Body of pancreas (tissue), 4 donors: ENCODE measurements around the gene SNAP25. TPM values are rescaled to one million over a fixed set of nuclear protein-coding genes. Genes with fewer than 3 reads are reported as not detected.
A peak's percentile ranks its signal among the peaks of the same experiment; 100 is the strongest.

ENCODE experiments used
- ATAC-seq: fragments of 150-250 bp; one replicate; pipeline ENCODE4 v1.9.1; 2016
- DNase-seq, 4 donors: peaks; one replicate each; pipeline ENCODE4 v3.0.0-alpha.2; 2019
- H3K27ac ChIP-seq, 4 donors: fragments of 200-600 bp; sonication (generic); 1 replicate in 3 of 4; 2 replicates in 1 of 4; pipeline versions ENCODE4 v1.5.1 to v1.6.1; 2016 to 2019; ENCODE audit warnings: mild to moderate bottlenecking in 1 of 4, mixed read lengths in 1 of 4, moderate library complexity in 1 of 4
- H3K27me3 ChIP-seq, 2 donors: fragments of 200-600 bp; sonication (generic); one replicate each; pipeline ENCODE4 v1.6.0; 2016; ENCODE audit warnings: mild to moderate bottlenecking in 1 of 2
- H3K36me3 ChIP-seq, 2 donors: fragments of 200-600 bp; sonication (generic); replicated peaks in 1 of 2; 2 replicates each; pipeline ENCODE4 v1.5.1; 2016; ENCODE audit warnings: low read depth in 2 of 2; ENCODE audit not compliant: insufficient read depth in 1 of 2
- H3K4me1 ChIP-seq: fragments of 200-600 bp; sonication (generic); one replicate; pipeline ENCODE4 v1.6.0; 2016
- H3K4me3 ChIP-seq, 2 donors: fragments of 200-600 bp; sonication (generic); 1 replicate in 1 of 2; 2 replicates in 1 of 2; pipeline ENCODE4 v1.5.1; 2016 to 2019
- H3K9me3 ChIP-seq, 3 donors: fragments of 200-600 bp; sonication (generic); 1 replicate in 2 of 3; 2 replicates in 1 of 3; pipeline ENCODE4 v1.5.1; 2016
- CTCF ChIP-seq, 7 experiments: fragments of 450-650 bp in 4 of 7; fragments of 200-600 bp in 3 of 7; sonication (generic) in 3 of 7; IDR thresholded peaks; one replicate each; pipeline ENCODE4 v1.5.1; 2016 to 2019; ENCODE audit warnings: antibody characterized with exemption in 7 of 7
- POLR2A ChIP-seq, 3 donors: fragments of 450-650 bp; IDR thresholded peaks; one replicate each; pipeline ENCODE4 v1.6.1; 2016; ENCODE audit warnings: antibody characterized with exemption in 3 of 3, mild to moderate bottlenecking in 2 of 3
- WGBS, 2 donors: methylation state at CpG; one replicate each; pipeline ENCODE4 v1.1.5; 2017; 5-methylcytosine and 5-hydroxymethylcytosine counted together
- intact Hi-C: fragments of 100-400 bp; cut with DNase I; formaldehyde crosslinking; loops from one replicate; pipeline ENCODE4 v1.15.1; 2023
- total RNA-seq, 2 donors: library from RNA; depleted of rRNA; stranded (reverse); fragments of >200 nt; gene quantifications; one replicate each; pipeline ENCODE4 v1.1.0, GENCODE V29; 2016

The SNAP25 gene
- total RNA-seq, 2 donors from 2014 or later: 3.4 to 10.9 TPM

GRCh38 chr20:10263385-10264165, 44.9 kb downstream of the SNAP25 start:
- DNase-seq (peak in 1 of 4 donors; percentile 3), ATAC-seq (no peak)
- H3K4me1 ChIP-seq: peaks cover 3% of the 10 kb centered on the region
- no peaks in the 10 kb centered on the region for H3K9me3 ChIP-seq
- 43% methylated on average over 7 of the region's 7 CpGs for WGBS, 2 donors
- TF ChIP-seq CTCF (IDR thresholded peaks at IDR 0.05): no peak
- no peak for TF ChIP-seq POLR2A (IDR thresholded peaks at IDR 0.05)
- no peaks in the 10 kb centered on the region for H3K36me3 ChIP-seq
- intact Hi-C loops: no loop called here
- no peak overlapping the region for H3K27ac ChIP-seq
- no peaks in the 10 kb centered on the region for H3K27me3 ChIP-seq
- H3K4me3 ChIP-seq: no peak overlapping the region

GRCh38 chr20:10264166-10264558, 45.5 kb downstream of the SNAP25 start:
- TF ChIP-seq POLR2A (IDR thresholded peaks at IDR 0.05): no peak
- DNase-seq (no peak), ATAC-seq (no peak)
- Histone ChIP-seq H3K4me1 (peaks cover 3% of the 10 kb centered on the region), H3K4me3 (no peak overlapping the region), H3K36me3 (no peaks in the 10 kb centered on the region), H3K27me3 (no peaks in the 10 kb centered on the region), H3K27ac (no peak overlapping the region), H3K9me3 (no peaks in the 10 kb centered on the region)
- 50 to 53% methylated on average over 2 of the region's 2 CpGs for WGBS, 2 donors
- intact Hi-C loops: no loop called here

GRCh38 chr20:10268636-10269035, 50.0 kb downstream of the SNAP25 start:
- TF ChIP-seq POLR2A (IDR thresholded peaks at IDR 0.05): no peak
- TF ChIP-seq CTCF (IDR thresholded peaks at IDR 0.05): no peak
- Histone ChIP-seq H3K36me3 (no peaks in the 10 kb centered on the region), H3K4me1 (peaks cover 3% of the 10 kb centered on the region), H3K27me3 (no peaks in the 10 kb centered on the region), H3K4me3 (no peak overlapping the region), H3K27ac (no peak overlapping the region), H3K9me3 (no peaks in the 10 kb centered on the region)
- intact Hi-C loops: no loop called here
- DNase-seq: no peak
- 77 to 84% methylated on average over 3 of the region's 3 CpGs for WGBS, 2 donors
- no peak for ATAC-seq

- Histone ChIP-seq H3K4me1 (no peaks in the 10 kb centered on the region), H3K9me3 (no peaks in the 10 kb centered on the region), H3K36me3 (no peaks in the 10 kb centered on the region), H3K27me3 (no peaks in the 10 kb centered on the region), H3K27ac (no peak overlapping the region), H3K4me3 (no peak overlapping the region)
- intact Hi-C loops: no loop called here
- DNase-seq: no peak
- TF ChIP-seq CTCF (IDR thresholded peaks at IDR 0.05) (no peak), POLR2A (IDR thresholded peaks at IDR 0.05) (no peak)
- no peak for ATAC-seq
These were observed 52.0 kb downstream of the SNAP25 start for GRCh38 chr20:10270630-10271029.

GRCh38 chr20:10271494-10272219, 53.0 kb downstream of the SNAP25 start:
- no peaks in the 10 kb centered on the region for H3K27me3 ChIP-seq
- no peak overlapping the region for H3K27ac ChIP-seq
- WGBS, 2 donors: 75 to 76% methylated on average over 10 of the region's 10 CpGs
- H3K4me1 ChIP-seq: no peaks in the 10 kb centered on the region
- DNase-seq (peak in 2 of 4 donors; percentile 15 to 28), ATAC-seq (no peak)
- intact Hi-C loops: no loop called here
- no peaks in the 10 kb centered on the region for H3K9me3 ChIP-seq
- TF ChIP-seq CTCF (IDR thresholded peaks at IDR 0.05): no peak
- TF ChIP-seq POLR2A (IDR thresholded peaks at IDR 0.05): no peak
- H3K4me3 ChIP-seq: no peak overlapping the region
- no peaks in the 10 kb centered on the region for H3K36me3 ChIP-seq
